Activated CD4-positive, alpha-beta T cell treated with anti-CD3 and anti-CD28 coated beads for 24 hours (primary cell): ENCODE measurements around the gene MAP2K6.

Experiments used
- DNase-seq, 2 donors: peaks; one replicate each; pipeline ENCODE4 v3.0.0-alpha.2; 2020; ENCODE audit warnings: low read depth in 2 of 2

The MAP2K6 gene

DNA sequence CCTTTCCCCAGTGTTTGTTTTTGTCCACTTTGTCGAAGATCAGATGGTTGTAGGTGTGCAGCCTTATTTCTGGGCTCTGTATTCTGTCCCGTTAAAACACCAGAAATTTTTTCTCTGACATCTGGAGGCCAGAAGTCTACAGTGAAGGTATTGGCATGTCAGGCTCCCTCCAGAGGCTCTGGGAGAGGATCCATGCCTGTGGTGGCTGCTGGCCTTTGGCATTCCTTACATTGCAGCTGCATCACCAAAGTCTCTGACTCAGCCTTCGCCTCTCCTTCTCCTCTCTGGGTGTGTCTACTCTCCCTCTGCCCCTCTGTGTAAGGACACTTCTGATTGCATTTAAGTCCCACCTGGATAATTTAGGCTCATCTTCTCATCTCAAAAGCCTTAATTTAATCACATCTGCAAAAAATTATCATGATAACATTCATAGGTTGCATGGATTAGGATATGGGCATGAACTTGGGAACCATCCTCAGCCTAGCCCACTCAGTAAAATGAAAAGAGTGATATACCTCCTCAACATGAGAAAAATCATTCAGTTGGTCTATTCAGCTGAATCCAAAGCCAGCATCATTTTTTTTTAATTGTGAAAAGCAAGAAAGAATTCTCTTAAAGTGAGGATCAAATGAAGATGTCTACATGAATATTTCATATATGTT lies 78.0 kb downstream of the MAP2K6 start:
- DNase-seq: no peak

DNA sequence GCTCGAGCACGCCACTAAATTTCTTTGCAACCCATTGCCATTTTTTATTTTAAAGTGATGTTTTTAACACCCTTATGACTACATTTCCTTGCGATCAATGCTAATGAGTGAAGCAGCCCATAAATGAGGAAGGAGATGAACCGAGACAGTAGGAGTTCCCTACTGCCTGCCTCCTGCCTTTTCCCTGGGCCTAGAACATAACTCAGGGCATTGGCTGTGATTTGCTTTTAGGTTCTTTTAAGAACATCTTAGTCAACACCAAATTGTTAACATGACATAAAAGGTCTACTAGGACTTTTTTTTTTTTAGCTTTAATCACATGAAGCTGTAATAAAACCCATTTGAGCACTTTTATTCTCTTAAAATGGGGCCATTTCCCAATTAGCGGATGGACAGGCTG lies 81.3 kb downstream of the MAP2K6 start:
- DNase-seq: no peak

DNA sequence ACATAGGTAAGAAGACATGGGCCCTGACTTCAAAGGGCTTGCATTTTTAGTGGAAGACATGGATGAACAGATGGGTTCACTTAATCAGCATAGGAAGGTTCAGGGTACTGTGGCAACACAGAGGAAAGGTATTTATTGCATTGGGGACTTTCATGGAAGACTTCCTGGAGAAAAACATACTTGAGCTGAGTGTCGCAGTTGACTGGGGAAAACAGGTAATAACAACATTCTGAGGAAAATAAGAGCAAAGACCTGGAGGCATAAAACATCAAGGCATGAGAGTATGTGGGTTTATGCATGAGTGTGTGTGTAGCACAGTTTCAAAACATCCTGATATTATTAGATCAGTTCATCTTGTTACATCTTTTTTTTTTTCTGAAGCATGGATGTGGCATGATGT lies 82.7 kb downstream of the MAP2K6 start:
- no peak for DNase-seq

DNA sequence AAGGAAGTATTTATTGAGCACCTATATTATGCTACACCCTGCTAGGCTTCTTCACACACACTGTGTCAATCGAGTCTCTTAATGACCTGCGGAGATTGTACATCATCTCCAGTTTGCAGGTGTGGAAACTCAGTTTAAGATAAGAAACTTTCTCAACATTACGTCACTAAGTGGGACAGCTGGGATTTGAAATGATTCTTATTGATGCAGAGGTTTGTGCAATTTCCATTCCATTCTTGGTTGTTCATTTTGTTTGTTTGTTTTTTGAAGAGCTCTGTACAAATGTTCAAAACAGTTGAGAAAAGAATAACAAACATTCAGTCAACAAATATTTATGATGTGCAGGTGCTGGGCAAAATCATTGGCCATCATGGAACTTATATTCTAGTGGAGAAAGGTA lies 84.8 kb downstream of the MAP2K6 start:
- no peak for DNase-seq

DNA sequence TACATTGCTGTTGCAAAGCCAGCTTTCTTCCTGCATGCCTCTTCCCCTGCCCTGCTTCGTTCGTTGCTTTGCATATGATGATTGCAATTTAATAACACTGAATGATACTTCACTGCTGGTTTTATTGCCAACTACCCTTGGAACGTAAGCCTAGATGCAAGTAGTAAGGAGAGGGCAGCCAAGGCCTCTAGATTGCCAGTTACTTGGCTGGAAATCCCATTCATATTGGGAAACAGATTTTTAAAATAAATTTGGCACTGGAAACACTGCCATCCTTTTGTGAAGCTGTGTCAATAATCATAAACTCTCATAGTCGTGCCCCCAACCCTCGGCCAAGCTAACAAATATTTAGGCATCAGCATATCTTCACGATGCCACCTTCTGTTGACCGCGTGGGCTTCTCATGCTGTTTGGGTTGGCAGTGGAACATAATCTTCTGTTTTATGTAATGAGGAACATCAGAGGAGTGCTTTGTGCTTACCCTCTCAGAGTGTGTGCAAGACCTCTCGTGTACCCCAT lies 86.5 kb downstream of the MAP2K6 start:
- DNase-seq: no peak

DNA sequence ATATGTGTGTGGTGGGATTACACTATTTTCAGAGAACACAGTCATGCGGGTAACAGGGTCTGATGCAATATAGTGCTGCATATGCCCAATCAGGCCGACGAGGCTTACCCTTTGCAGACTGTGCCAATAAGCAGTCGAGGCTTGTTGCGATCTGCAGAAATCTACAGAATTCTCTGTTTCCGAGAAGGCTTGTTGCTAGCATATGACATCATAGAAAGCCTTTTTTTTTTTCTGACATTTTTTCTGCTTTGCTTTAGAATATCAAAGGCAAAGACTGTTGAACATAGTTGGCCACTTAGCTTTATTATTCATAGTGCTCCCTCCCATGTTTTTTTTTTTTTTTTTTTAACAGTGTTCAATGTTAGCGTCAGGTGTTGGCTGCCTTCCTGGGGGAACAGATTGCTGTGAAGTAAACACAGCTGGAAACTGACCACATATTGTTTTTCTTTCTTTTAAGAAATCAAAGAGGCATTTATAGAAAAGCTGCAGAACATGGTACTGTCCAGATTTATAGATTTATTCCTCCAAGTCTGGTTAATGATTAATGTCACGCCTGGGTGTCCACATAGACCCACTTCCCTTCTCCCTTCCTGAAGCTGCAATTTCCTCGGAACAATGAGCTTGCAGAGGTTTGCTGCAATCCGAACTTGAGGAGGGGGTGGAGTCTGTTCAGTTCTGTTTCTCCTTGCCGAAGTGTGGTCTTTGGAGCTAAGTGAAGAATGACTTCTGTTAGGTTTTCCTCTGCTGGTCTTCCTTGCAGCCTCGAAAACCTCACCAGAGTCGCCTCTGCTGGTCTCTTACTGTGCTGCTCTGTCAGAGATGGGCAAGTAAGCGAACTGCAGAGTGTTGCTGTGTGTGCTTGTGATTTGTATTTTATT lies 87.3 kb downstream of the MAP2K6 start:
- no peak for DNase-seq

DNA sequence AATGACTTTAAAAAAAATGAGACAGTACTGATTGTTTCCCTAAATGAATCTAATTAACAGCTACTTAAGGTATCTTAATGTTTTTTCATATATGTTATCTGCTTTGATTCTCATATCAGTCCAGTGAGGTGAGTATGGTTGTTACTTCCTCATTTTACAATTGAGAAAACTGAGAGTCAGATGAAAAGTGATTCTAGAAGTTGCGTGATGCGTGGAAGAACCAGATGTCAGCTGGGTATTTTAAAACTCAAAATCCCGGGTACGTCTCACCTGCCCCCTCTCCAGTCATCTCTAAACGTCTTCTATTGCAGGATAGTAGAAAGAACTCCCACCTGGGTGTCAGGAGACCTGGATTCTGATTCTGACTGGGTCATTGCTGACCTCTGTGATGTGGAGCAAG lies 89.2 kb downstream of the MAP2K6 start:
- DNase-seq: no peak

DNA sequence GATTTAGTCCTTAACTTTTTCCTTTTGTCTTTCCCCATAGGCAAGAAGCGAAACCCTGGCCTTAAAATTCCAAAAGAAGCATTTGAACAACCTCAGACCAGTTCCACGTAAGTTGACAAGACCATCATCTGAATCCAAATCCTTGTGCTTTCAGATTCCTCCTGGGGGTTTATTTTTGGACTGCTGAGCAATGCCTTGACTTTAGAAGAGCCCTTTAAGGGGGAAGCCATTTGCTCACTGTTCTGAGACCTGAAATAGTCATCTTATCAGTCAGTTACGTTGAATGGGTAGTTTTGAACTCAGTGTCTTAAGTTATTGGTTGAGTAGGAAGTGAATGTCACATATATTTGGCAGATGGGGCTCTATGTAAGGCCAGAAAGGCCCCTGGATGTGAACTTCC lies 91.2 kb downstream of the MAP2K6 start:
- DNase-seq: no peak

DNA sequence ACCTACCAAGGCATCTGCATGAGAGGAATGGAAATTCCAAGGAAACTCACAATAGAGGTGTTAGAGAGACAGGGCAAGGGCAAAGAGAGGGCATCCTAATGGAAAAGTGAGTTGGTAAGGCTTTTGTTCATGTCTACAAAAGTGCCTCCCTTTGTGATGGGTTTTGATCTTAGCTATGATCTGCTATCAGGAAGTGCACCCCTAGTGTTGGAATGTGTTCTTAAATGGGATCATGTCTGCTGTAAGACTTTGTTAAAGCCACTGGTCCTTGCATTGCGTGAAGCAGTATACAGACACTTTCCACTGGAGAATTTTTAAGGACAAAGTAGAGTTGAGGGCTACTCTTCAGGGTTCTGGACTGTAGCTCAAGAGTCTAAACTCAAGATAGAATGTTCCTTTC lies 92.0 kb downstream of the MAP2K6 start:
- DNase-seq: no peak

DNA sequence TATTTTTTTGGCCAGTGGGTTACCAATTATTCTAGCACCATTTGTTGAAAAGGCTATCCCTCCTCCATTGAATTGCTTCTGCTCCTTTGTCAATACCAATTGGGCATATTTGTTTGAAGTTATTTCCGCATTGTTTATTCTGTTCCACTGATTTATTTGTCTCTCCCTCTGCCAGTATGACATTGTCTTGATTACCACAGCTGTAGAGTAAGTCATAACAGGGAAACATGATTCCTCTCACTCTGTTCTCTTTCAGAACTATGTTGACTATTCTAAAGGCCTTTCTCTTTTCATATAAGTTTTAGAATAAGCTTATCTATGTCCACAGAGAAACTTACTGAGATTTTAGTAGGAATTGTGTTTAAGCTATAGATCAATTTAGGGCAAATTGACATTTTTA lies 94.3 kb downstream of the MAP2K6 start:
- DNase-seq: no peak

DNA sequence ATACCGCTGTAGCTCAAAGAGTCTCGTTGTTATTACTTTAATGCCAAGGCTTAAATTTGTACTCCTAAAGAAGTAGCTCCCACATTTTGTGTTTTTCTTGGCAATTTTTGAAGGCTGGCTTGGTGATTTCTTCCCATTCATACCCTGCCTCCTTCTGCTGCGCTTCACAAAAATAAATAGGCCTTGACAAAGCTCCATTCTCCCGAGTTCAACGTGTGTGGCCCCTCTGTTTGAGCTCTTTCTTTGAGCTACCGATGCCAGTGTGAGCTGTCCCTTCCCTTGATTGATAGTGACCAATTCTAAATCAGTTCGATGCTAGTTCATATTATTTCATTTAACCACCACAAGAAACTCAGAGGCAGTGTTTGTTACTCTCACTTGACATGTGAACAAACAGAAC lies 96.8 kb downstream of the MAP2K6 start:
- no peak for DNase-seq

DNA sequence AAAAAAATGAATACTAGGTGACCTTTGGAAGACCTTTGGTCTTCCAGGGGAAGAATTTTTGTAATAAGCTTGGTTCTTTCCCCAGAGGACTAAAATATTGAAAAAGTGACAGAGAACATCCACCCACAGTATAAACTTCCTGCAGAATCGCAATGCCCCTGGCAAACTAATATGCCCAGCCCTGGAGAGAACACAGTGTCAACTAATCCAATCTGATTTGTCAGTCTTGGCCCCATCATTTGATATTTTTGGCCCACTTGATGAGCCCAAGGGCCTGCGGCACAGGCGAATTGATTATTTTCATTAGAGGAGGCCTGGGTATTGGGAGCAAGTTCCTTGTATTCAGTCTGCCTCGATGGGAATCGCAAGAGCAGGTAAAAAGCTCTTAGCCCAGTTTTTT lies 98.4 kb downstream of the MAP2K6 start:
- no peak for DNase-seq

DNA sequence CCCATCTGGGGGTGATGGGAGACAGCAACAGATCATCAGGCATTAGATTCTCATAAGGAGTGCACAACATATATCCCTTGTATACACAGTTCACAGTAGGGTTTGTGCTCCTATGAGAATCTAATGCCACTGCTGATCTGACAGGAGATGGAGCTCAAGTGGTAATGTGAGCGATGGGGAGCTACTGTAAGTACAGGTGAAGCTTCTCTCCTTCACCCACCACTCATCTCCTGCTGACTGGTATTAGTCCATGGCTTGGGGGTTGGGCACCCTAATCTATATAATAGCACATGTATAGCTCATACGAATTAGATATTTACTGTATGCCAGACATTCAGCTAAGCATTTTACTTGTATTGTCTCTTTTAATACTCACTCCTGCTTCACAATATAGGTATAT lies 101.7 kb downstream of the MAP2K6 start:
- DNase-seq: no peak

DNA sequence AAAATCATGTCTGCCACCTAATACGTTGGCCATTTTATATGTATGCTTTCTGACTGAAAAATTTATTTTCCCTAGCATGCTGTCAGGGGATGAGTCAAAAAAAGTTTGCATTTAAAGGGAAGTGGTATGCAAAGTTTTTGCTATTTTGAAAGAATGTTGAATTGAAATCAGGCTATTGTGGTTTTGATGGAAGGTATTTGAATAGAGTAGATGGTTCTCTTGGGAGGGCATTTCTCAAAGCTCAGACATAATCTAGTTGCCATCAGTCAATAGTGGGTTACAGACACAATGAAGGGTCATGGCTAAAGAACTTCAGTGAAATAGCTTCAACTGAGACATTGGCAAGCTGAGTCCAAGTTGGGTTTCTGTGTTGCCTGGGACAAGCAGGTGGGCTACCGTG lies 102.4 kb downstream of the MAP2K6 start:
- no peak for DNase-seq

DNA sequence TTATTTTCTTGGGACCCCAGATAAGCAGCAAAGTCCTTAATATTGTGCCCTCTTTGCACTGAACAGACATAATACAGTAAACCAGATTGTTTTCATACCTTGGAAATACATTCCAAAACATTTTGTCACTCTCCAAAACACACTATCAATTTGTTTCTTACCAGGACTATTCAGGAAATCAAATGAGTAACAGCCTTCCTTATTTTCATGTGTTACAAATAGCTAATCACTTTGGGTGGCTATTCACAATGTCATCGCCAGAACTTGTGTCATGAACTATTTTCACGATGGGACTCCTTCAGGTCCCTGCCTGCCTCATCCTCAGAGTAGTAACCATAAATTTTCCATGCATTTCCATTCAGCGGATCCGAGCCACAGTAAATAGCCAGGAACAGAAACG lies 104.5 kb downstream of the MAP2K6 start:
- no peak for DNase-seq

DNA sequence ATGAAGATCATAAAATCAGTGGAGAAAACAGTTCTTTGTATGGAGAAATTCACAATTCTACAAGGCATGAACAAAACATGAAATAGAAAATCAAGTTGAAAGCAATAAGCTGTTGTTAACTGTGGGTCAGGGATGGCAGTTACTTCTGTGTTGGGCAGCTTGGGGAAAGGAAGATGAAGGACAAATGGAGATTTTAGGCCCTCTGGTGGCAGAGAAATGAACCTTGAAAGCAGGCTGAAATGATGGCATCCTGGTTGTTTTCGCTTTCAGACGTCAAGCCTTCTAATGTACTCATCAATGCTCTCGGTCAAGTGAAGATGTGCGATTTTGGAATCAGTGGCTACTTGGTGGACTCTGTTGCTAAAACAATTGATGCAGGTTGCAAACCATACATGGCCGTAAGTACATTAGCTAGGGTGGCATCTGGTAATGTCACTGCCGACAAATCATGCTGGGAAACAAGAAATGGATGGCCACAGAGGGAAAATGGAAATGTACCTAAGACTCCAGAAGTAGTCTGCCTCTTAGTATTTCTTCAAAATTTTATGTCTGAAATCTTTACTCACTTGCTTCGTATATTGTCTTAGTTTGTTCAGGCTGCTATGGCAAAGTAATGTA lies 108.9 kb downstream of the MAP2K6 start:
- DNase-seq: no peak

DNA sequence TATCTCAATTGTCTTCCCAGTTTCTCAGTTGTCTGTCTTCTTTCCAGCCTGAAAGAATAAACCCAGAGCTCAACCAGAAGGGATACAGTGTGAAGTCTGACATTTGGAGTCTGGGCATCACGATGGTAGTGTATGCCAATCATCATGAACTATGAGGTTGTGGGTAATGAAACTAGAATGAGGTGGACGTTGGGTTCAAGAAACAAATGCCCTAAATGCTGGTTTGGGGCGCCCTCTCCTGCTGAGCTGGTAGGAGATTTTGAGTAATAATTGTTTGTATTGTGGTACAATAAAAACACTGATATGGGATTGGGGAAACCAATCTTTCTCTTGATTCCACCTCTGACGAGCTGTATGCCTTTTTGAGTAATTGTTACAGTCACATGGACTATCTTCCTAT lies 110.4 kb downstream of the MAP2K6 start:
- no peak for DNase-seq

DNA sequence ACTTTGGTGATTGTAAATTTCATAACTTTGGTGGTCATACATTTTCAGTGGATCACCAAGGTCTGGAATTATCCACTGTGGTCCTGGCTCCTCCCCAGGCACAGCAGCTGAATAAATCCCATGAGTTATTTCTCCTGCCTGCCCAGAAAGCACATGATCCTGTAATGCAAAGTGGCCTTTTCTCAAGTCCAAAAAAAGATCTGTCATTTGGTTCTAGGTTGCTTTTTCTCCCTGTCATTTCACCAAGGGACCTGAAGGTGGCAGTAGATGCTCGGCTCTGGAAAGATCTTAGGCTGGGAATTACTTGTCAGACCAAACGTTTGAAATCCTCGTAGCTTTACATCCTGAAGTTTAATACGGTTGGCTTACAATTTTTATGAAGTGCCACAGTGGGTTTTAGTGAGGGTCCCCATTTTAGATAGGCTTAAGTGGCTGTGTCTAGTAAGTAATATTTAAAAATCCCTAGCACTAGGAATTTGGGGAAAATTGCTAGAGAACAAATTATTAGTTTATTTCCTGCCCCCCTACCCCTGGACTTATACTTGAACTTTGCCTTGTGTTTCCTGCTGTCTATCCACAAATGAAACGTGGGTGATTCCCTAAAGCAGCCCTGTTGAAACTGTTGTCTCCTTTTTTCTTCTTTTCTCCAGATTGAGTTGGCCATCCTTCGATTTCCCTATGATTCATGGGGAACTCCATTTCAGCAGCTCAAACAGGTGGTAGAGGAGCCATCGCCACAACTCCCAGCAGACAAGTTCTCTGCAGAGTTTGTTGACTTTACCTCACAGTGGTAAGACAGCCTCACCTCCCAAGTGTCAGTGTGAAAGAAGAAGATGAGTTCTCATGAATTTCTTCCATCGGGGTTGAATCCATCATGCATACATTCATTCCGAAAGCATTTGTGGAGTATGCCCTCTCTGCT lies 111.7 kb downstream of the MAP2K6 start:
- DNase-seq: no peak

DNA sequence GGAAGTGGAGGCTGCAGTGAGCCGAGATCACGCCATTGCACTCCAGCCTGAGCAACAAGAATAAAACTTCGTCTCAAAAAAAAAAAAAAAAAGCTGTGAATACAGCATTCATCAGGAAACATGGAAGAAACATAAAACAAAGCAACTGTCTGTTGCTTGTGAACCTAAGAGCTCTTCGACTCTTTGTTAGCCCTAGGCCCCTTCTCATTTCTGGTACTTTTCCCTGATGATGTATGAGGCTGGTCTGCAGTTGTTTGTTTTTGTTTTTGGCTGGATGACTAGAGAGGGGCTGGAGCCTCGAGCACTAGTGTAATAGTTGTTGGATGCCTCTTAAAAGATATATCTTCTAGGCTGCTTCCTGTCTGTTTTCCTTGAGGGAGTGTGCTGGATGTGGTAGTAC lies 113.5 kb downstream of the MAP2K6 start:
- DNase-seq: no peak

DNA sequence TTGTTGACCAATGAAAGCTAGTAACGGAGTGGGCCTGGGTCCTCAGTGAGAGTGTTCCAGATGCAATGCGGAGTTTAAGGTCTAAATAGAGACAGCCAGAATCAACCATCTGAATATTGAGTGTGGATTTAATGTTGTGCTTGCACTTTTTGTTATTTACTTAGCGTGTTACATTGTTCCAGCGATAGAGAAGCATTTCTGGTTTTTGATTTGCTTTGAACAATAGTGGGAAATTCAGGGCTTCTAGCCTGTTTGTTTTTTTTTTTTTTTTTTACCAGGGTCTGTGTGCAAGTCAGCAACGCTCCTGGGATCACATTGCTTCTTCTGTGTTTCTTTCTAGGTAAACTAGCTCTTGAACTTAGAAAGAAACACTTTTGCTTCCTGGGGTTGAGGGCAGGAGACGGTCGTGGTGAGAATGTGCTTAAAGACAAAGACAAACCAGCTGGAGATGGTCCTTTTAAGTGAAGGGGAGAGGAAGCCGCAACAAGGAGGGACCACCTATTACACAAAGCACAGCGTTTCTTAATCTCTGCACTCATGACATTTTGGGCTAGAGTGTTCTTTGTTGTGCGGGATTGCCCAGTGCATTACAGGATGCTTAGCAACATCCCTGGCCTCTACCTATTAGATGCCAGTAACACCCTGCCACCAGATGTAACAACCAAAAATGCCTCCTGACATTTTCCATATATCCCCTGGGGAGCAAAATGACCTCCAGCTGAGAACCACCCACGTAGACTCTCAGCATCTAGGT lies 119.2 kb downstream of the MAP2K6 start:
- no peak for DNase-seq

DNA sequence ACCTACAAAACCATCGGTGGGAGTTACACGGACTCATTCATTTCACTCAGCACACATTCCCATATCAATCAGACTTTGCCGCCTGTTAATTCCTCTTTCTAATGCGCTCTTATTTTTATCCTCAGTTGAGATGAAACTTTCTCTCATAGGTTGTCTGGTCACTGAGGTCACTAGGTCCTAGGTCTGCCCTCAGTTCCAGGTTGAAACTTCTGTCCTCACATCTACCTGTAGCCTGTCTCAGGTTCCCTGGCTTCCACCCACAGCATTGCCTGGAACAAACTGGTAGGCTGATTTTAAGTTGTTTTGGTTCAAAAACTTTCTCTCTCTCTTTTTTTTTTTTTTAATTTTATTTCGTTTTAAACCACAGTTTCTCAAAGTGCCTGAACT lies 119.7 kb downstream of the MAP2K6 start:
- DNase-seq: no peak
